GM18868 (cell line): ENCODE measurements around the gene DHCR24.
"Not testable (repeated sequence)": the region's sequence is repeated elsewhere in the genome, so short reads cannot be mapped to it uniquely, and the experiment has no call there.

Source experiments
- ATAC-seq: cut with Tn5 transposase; IDR thresholded peaks from one replicate; pipeline ENCODE4 v1.9.1; 2021; ENCODE audit warnings: mild to moderate bottlenecking, moderate library complexity; ENCODE audit not compliant: unreplicated experiment

DHCR24 gene

GRCh38 chr1:54886724-54887664 lies at the start of gene DHCR24:
Gene DHCR24 (minus strand): TSS chr1:54887195. CDS start chr1:54887119, 76 bp downstream.
- peak; percentile 90 for ATAC-seq

- no peak for ATAC-seq
Measured at GRCh38 chr1:54936791-54937190, 49.8 kb upstream of the DHCR24 start.

- no peak for ATAC-seq
Measured at GRCh38 chr1:54934869-54935268, 47.9 kb upstream of the DHCR24 start.

- ATAC-seq: not testable (repeated sequence)
Measured at GRCh38 chr1:54934081-54934480, 47.1 kb upstream of the DHCR24 start.

GRCh38 chr1:54931275-54931840 lies 44.4 kb upstream of the DHCR24 start:
- no peak for ATAC-seq

GRCh38 chr1:54929700-54930099 lies 42.7 kb upstream of the DHCR24 start:
- ATAC-seq: no peak

GRCh38 chr1:54928327-54928726 lies 41.3 kb upstream of the DHCR24 start:
- ATAC-seq: no peak

GRCh38 chr1:54927472-54928240 lies 40.7 kb upstream of the DHCR24 start:
- no peak for ATAC-seq

- no peak for ATAC-seq
Measured at GRCh38 chr1:54926970-54927369, 40.0 kb upstream of the DHCR24 start.

- ATAC-seq: no peak
Measured at GRCh38 chr1:54922921-54923421, 36.0 kb upstream of the DHCR24 start.

GRCh38 chr1:54922040-54922761 lies 35.2 kb upstream of the DHCR24 start:
- no peak for ATAC-seq

- ATAC-seq: no peak
Measured at GRCh38 chr1:54919367-54920359, 32.7 kb upstream of the DHCR24 start.

GRCh38 chr1:54911076-54911475 lies 24.1 kb upstream of the DHCR24 start:
- not testable (repeated sequence) for ATAC-seq

- no peak for ATAC-seq
Measured at GRCh38 chr1:54906586-54906985, 19.6 kb upstream of the DHCR24 start.

- ATAC-seq: no peak
Measured at GRCh38 chr1:54904476-54905048, 17.6 kb upstream of the DHCR24 start.

- no peak for ATAC-seq
Measured at GRCh38 chr1:54894271-54894670, 7.3 kb upstream of the DHCR24 start.

- no peak for ATAC-seq
Measured at GRCh38 chr1:54892586-54892985, 5.6 kb upstream of the DHCR24 start.

GRCh38 chr1:54889132-54889725 lies 2.2 kb upstream of the DHCR24 start:
- ATAC-seq: no peak
